Upper lobe of left lung (tissue), 6 donors: Measurements from ENCODE around the gene DNASE2B. TPM values are rescaled to one million over a fixed set of nuclear protein-coding genes. Genes with fewer than 3 reads are reported as not detected.

ENCODE experiments used
- ATAC-seq, 2 donors: fragments of 200-7000 bp; cut with Tn5 transposase; one replicate each; pipeline ENCODE4 v1.9.1; 2022; ENCODE audit warnings: mild to moderate bottlenecking in 2 of 2, moderate library complexity in 2 of 2; ENCODE audit not compliant: low FRiP score in 2 of 2
- DNase-seq, 2 donors: peaks; one replicate each; pipeline ENCODE4 v3.0.0-alpha.2; 2019 to 2020
- H3K27ac ChIP-seq, 4 donors: fragments of 200-600 bp; sonication (generic); one replicate each; pipeline ENCODE4 v1.5.1; 2016 to 2019
- H3K27me3 ChIP-seq, 4 donors: fragments of 200-600 bp; sonication (generic); one replicate each; pipeline ENCODE4 v1.5.1; 2017 to 2019
- H3K36me3 ChIP-seq, 4 donors: fragments of 200-600 bp; sonication (generic); one replicate each; pipeline ENCODE4 v1.5.1; 2016 to 2019
- H3K4me1 ChIP-seq, 4 donors: fragments of 200-600 bp; sonication (generic); one replicate each; pipeline ENCODE4 v1.5.1; 2018 to 2019
- H3K4me3 ChIP-seq, 4 donors: fragments of 200-600 bp; sonication (generic); one replicate each; pipeline ENCODE4 v1.5.1; 2017 to 2019; ENCODE audit warnings: mild to moderate bottlenecking in 2 of 4, moderate library complexity in 1 of 4
- H3K9me3 ChIP-seq, 4 donors: fragments of 200-600 bp; sonication (generic); one replicate each; pipeline ENCODE4 v1.5.1; 2018 to 2019
- CTCF ChIP-seq, 6 experiments: fragments of 450-650 bp in 4 of 6; fragments of 200-600 bp in 2 of 6; sonication (generic) in 2 of 6; IDR thresholded peaks; one replicate each; pipeline ENCODE4 v1.5.1; 2016 to 2019; ENCODE audit warnings: antibody characterized with exemption in 6 of 6
- EP300 ChIP-seq, 4 donors: sonication (generic); formaldehyde crosslinking; IDR thresholded peaks; one replicate each; pipeline ENCODE4 v1.5.1; 2017; ENCODE audit warnings: antibody characterized with exemption in 4 of 4, control low read depth in 2 of 4
- POLR2A ChIP-seq, 4 donors: fragments of 450-650 bp; IDR thresholded peaks; one replicate each; pipeline ENCODE4 v1.5.1; 2016 to 2017; ENCODE audit warnings: antibody characterized with exemption in 4 of 4, mild to moderate bottlenecking in 2 of 4
- POLR2AphosphoS5 ChIP-seq, 2 donors: sonication (generic); formaldehyde crosslinking; IDR thresholded peaks; one replicate each; pipeline ENCODE4 v1.5.1; 2017; ENCODE audit warnings: antibody characterized with exemption in 2 of 2
- WGBS, 2 donors: methylation state at CpG; one replicate each; pipeline ENCODE4 v1.1.5; 2017 to 2018; 5-methylcytosine and 5-hydroxymethylcytosine counted together
- total RNA-seq, 6 donors: library from RNA; depleted of rRNA in 4 of 6; stranded (reverse); fragments of >200 nt in 4 of 6; gene quantifications; one replicate each; pipeline versions ENCODE4 v1.1.0 to v1.2.1, GENCODE V29; 2016 to 2021
- donor health status: DM: no; HTN: no; CAD: no; lungs with moderate emphysema.
- donor health status: DM: no; HTN: yes; CAD: no; lungs with severe emphysema.

DNASE2B gene
- total RNA-seq, 6 donors from 2014 or later: 1.5 to 14.7 (median 5.5) TPM; not detected in 1

- Histone ChIP-seq H3K9me3 (no peaks in the 10 kb centered on the region), H3K4me3 (no peak overlapping the region), H3K4me1 (peaks cover 4 to 9% (median 7%) of the 10 kb centered on the region in 4 donors), H3K27ac (no peak overlapping the region), H3K36me3 (no peaks in the 10 kb centered on the region), H3K27me3 (no peaks in the 10 kb centered on the region)
- WGBS, 2 donors: 15 to 50% methylated on average over 2 to 3 of the region's 3 CpGs
- ATAC-seq (peak; percentile 50 to 89), DNase-seq (peak in 1 of 2 donors; percentile 25)
- peak in 1 of 2 donors; percentile 39 for TF ChIP-seq POLR2AphosphoS5 (IDR thresholded peaks at IDR 0.05)
- TF ChIP-seq POLR2A (IDR thresholded peaks at IDR 0.05): no peak
- no peak for TF ChIP-seq EP300 (IDR thresholded peaks at IDR 0.05)
- TF ChIP-seq CTCF (IDR thresholded peaks at IDR 0.05): no peak
These were observed 32.8 kb upstream of the DNASE2B start for GRCh38 chr1:84365225-84366221.

DNA sequence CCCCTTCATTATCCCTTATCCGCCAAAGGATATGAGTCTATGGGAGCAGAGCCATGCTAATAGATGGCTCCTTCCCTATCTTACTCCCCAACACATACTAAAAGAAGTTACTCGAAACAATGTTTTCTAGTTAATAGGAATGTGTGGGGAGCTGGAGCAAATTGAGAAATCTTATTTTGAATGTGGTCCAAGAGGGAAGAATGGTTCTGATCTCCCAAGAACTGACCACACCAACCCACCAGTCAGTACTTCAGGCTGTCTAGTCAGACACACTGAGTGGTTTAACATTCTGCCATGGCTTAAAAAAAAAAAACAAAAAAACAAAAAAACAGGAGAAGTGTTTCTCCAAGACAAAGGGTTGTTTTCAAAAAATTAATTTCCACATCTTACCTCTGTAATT lies 31.5 kb upstream of the DNASE2B start:
- ATAC-seq (peak in 1 of 2 donors; percentile 64), DNase-seq (no peak)
- Histone ChIP-seq H3K27ac (no peak overlapping the region), H3K4me1 (peaks cover 4 to 14% (median 7%) of the 10 kb centered on the region in 4 donors), H3K27me3 (no peaks in the 10 kb centered on the region), H3K4me3 (no peak overlapping the region), H3K36me3 (no peaks in the 10 kb centered on the region), H3K9me3 (no peaks in the 10 kb centered on the region)
- TF ChIP-seq POLR2AphosphoS5 (IDR thresholded peaks at IDR 0.05) (no peak), POLR2A (IDR thresholded peaks at IDR 0.05) (no peak), EP300 (IDR thresholded peaks at IDR 0.05) (no peak), CTCF (IDR thresholded peaks at IDR 0.05) (no peak)
- 89 to 90% methylated on average over 2 of the region's 2 CpGs for WGBS, 2 donors

- DNase-seq (no peak), ATAC-seq (peak in 1 of 2 donors; percentile 31)
- Histone ChIP-seq H3K4me1 (peaks cover 4 to 14% (median 7%) of the 10 kb centered on the region in 4 donors), H3K36me3 (no peaks in the 10 kb centered on the region), H3K27me3 (no peaks in the 10 kb centered on the region), H3K4me3 (no peak overlapping the region), H3K27ac (peak overlapping the region in 1 of 4 donors; percentile 49), H3K9me3 (no peaks in the 10 kb centered on the region)
- no peak for TF ChIP-seq EP300 (IDR thresholded peaks at IDR 0.05)
- TF ChIP-seq POLR2A (IDR thresholded peaks at IDR 0.05): no peak
- TF ChIP-seq POLR2AphosphoS5 (IDR thresholded peaks at IDR 0.05): no peak
- TF ChIP-seq CTCF (IDR thresholded peaks at IDR 0.05): no peak
- 76 to 79% methylated on average over 1 of the region's 1 CpG for WGBS, 2 donors
These were observed 31.1 kb upstream of the DNASE2B start for GRCh38 chr1:84367219-84367618.

GRCh38 chr1:84368441-84368840 lies 29.8 kb upstream of the DNASE2B start:
- no peak overlapping the region for H3K4me3 ChIP-seq
- 94 to 98% methylated on average over 5 of the region's 5 CpGs for WGBS, 2 donors
- no peak for TF ChIP-seq CTCF (IDR thresholded peaks at IDR 0.05)
- TF ChIP-seq POLR2A (IDR thresholded peaks at IDR 0.05): no peak
- TF ChIP-seq EP300 (IDR thresholded peaks at IDR 0.05): no peak
- TF ChIP-seq POLR2AphosphoS5 (IDR thresholded peaks at IDR 0.05): no peak
- no peaks in the 10 kb centered on the region for H3K36me3 ChIP-seq
- no peak for DNase-seq
- no peaks in the 10 kb centered on the region for H3K9me3 ChIP-seq
- H3K4me1 ChIP-seq: peaks cover 4 to 14% (median 7%) of the 10 kb centered on the region in 4 donors
- H3K27me3 ChIP-seq: no peaks in the 10 kb centered on the region
- no peak for ATAC-seq
- no peak overlapping the region for H3K27ac ChIP-seq
